GM21367 (cell line): ENCODE data around the gene OTC.

Experiments
- ATAC-seq: cut with Tn5 transposase; IDR thresholded peaks from one replicate; pipeline ENCODE4 v1.9.1; 2021; ENCODE audit not compliant: unreplicated experiment

Gene OTC

GRCh38 chrX:38357747-38358673 is 5.6 kb downstream of the OTC start:
- no peak for ATAC-seq

GRCh38 chrX:38363046-38363445 is 10.6 kb downstream of the OTC start:
- no peak for ATAC-seq

GRCh38 chrX:38365954-38366353 is 13.6 kb downstream of the OTC start:
- ATAC-seq = no peak

GRCh38 chrX:38368774-38369173 is 16.4 kb downstream of the OTC start:
- ATAC-seq = no peak

GRCh38 chrX:38371641-38372040 is 19.2 kb downstream of the OTC start:
- no peak for ATAC-seq

GRCh38 chrX:38374431-38374830 is 22.0 kb downstream of the OTC start:
- no peak for ATAC-seq

- no peak for ATAC-seq
These were observed 23.5 kb downstream of the OTC start for GRCh38 chrX:38375891-38376290.

- ATAC-seq = no peak
These were observed 24.3 kb downstream of the OTC start for GRCh38 chrX:38376747-38377146.

- no peak for ATAC-seq
These were observed 26.7 kb downstream of the OTC start for GRCh38 chrX:38379088-38379487.

GRCh38 chrX:38382663-38383062 is 30.3 kb downstream of the OTC start:
- ATAC-seq = no peak

GRCh38 chrX:38400389-38400910 is 48.0 kb downstream of the OTC start:
- ATAC-seq = no peak

- no peak for ATAC-seq
These were observed 49.7 kb downstream of the OTC start for GRCh38 chrX:38402118-38402517.

- ATAC-seq = no peak
These were observed 51.4 kb downstream of the OTC start for GRCh38 chrX:38403834-38404233.

GRCh38 chrX:38407126-38407525 is 54.7 kb downstream of the OTC start:
- no peak for ATAC-seq

- no peak for ATAC-seq
These were observed 56.9 kb downstream of the OTC start for GRCh38 chrX:38409289-38409688.

- no peak for ATAC-seq
These were observed 74.4 kb downstream of the OTC start for GRCh38 chrX:38426785-38427184.

GRCh38 chrX:38431525-38431924 is 79.1 kb downstream of the OTC start:
- ATAC-seq = no peak

GRCh38 chrX:38435130-38435529 is 82.7 kb downstream of the OTC start:
- no peak for ATAC-seq

- ATAC-seq = no peak
These were observed 84.7 kb downstream of the OTC start for GRCh38 chrX:38437093-38437492.

GRCh38 chrX:38438321-38438720 is 85.9 kb downstream of the OTC start:
- no peak for ATAC-seq

GRCh38 chrX:38452603-38453002 is 100.2 kb downstream of the OTC start:
- no peak for ATAC-seq

GRCh38 chrX:38458071-38458470 is 105.7 kb downstream of the OTC start:
- ATAC-seq = no peak

GRCh38 chrX:38462257-38462656 is 109.9 kb downstream of the OTC start:
- no peak for ATAC-seq
